Measurements from ENCODE around the gene EGFLAM.

- TF ChIP-seq CTCF (conservative IDR thresholded peaks at IDR 0.05; ENCODE audit: low read depth, low read length) (no peak), EZH2 (IDR thresholded peaks at IDR 0.05; ENCODE audit: borderline replicate concordance, low read depth, low read length, poor library complexity, severe bottlenecking) (no peak)
Measured at GRCh38 chr5:38211354-38211710, 47.0 kb upstream of the EGFLAM start.
